HepG2 (cell line): ENCODE data around the gene FOSL2. TPM values are rescaled to one million over a fixed set of nuclear protein-coding genes. Genes with fewer than 3 reads are reported as not detected.

Experiments used
- ATAC-seq: fragments of 200-7000 bp; cut with Tn5 transposase; 3 replicates; pipeline ENCODE4 v1.9.1; 2020; ENCODE audit warnings: mild to moderate bottlenecking, moderate library complexity
- BruUV-seq: library from RNA; stranded (reverse); fragments of 400-500 nt; replicated peaks from 2 replicates; lab custom pipeline; 2021; lab: Mats Ljungman, UMichigan
- CTCF ChIA-PET: fragments of 300-600 bp; formaldehyde crosslinking; extraction: SDS; loops from one replicate; lab custom pipeline; 2021; ENCODE audit warnings: low total read pairs, inconsistent platforms, low intra/inter-chr PET ratio; lab: Yijun Ruan, JAX
- POLR2A ChIA-PET: fragments of 350-600 bp; sonication (Branson Sonifier 250); formaldehyde crosslinking; loops from one replicate; lab custom pipeline; 2020; ENCODE audit warnings: antibody characterized with exemption, inconsistent platforms; lab: Yijun Ruan, JAX
- DNase-seq: peaks from one replicate; pipeline ENCODE4 v3.0.0-alpha.2; 2015; ENCODE audit warnings: low spot score
- FAIRE-seq: peaks from 3 replicates; lab custom pipeline; 2011; peaks lifted over from hg19 to GRCh38; lab: Jason Lieb, UNC
- H2AFZ ChIP-seq: one replicate; pipeline ENCODE4 v1.6.1; 2011; ENCODE audit warnings: low read length, inconsistent platforms
- H3K27ac ChIP-seq: fragments of 300-600 bp; 3 replicates; pipeline ENCODE4 v1.8.0; 2011; ENCODE audit warnings: mixed run types, mild to moderate bottlenecking, mixed read lengths, low read length, inconsistent platforms; ENCODE audit not compliant: insufficient read depth; ENCODE audit errors: extremely low read length
- H3K27me3 ChIP-seq, 2 experiments: fragments of 200-600 bp in 1 of 2; 2 replicates in 1 of 2; 3 replicates in 1 of 2; pipeline versions ENCODE4 v1.6.0 to v1.8.0; 2011; ENCODE audit warnings: low read length in 2 of 2, mild to moderate bottlenecking in 2 of 2, moderate library complexity in 2 of 2, inconsistent platforms in 1 of 2; ENCODE audit not compliant: insufficient read depth in 2 of 2, control insufficient read depth in 1 of 2
- H3K36me3 ChIP-seq, 2 experiments: fragments of 200-600 bp in 1 of 2; replicated peaks in 1 of 2; 2 replicates in 1 of 2; 3 replicates in 1 of 2; pipeline versions ENCODE4 v1.5.1 to v1.8.0; 2011; ENCODE audit warnings: low read length in 2 of 2, inconsistent platforms in 1 of 2; ENCODE audit not compliant: insufficient read depth in 2 of 2, control insufficient read depth in 1 of 2
- H3K4me1 ChIP-seq: 2 replicates; pipeline ENCODE4 v1.5.1; 2012; ENCODE audit warnings: low read length, inconsistent platforms; ENCODE audit not compliant: insufficient read depth
- H3K4me2 ChIP-seq: 2 replicates; pipeline ENCODE4 v1.6.0; 2011; ENCODE audit warnings: low read depth, low read length, inconsistent platforms
- H3K4me3 ChIP-seq, 3 experiments: fragments of 200-600 bp in 1 of 3; sonication (generic), shearing (Covaris generic) in 1 of 3; replicated peaks in 1 of 3; 2 replicates each; pipeline ENCODE4 v1.5.1; 2011 to 2016; ENCODE audit warnings: low read length in 3 of 3, inconsistent platforms in 2 of 3, low read depth in 2 of 3, mild to moderate bottlenecking in 2 of 3, control low read depth in 1 of 3, mixed read lengths in 1 of 3; ENCODE audit not compliant: insufficient read depth in 1 of 3
- H3K79me2 ChIP-seq: one replicate; pipeline ENCODE4 v1.6.1; 2011; ENCODE audit warnings: low read length, inconsistent platforms; ENCODE audit not compliant: insufficient read depth
- H3K9ac ChIP-seq: 2 replicates; pipeline ENCODE4 v1.6.0; 2011; ENCODE audit warnings: mild to moderate bottlenecking, low read depth, low read length, inconsistent platforms; ENCODE audit not compliant: insufficient read depth
- H3K9me3 ChIP-seq: 2 replicates; pipeline ENCODE4 v1.5.1; 2012; ENCODE audit warnings: mild to moderate bottlenecking, low read length
- H4K20me1 ChIP-seq: 2 replicates; pipeline ENCODE4 v1.6.0; 2011; ENCODE audit warnings: inconsistent platforms, mild to moderate bottlenecking, low read length, moderate library complexity; ENCODE audit not compliant: insufficient read depth
- ATRX ChIP-seq: sonication (generic); formaldehyde crosslinking; IDR thresholded peaks from 2 replicates; pipeline ENCODE4 v1.4.0; 2020; ENCODE audit warnings: missing genetic modification reagents, borderline replicate concordance
- CEBPB ChIP-seq: IDR thresholded peaks from 2 replicates; pipeline ENCODE4 v1.6.1; 2011; ENCODE audit warnings: low read depth, low read length, improper control_type of control experiment, borderline replicate concordance
- CHD4 ChIP-seq: fragments of 200-600 bp; sonication (generic); IDR thresholded peaks from 2 replicates; pipeline ENCODE4 v1.7.0; 2017; ENCODE audit warnings: mild to moderate bottlenecking, low read length, borderline replicate concordance
- DBP ChIP-seq: sonication (generic); formaldehyde crosslinking; IDR thresholded peaks from 2 replicates; pipeline ENCODE4 v1.4.0; 2020; ENCODE audit warnings: missing genetic modification reagents; ENCODE audit errors: not compliant biosample characterization
- DR1 ChIP-seq: sonication (generic); formaldehyde crosslinking; IDR thresholded peaks from 2 replicates; pipeline ENCODE4 v1.8.0; 2021; ENCODE audit warnings: mild to moderate bottlenecking, missing genetic modification reagents, inconsistent platforms
- KLF12 ChIP-seq: sonication (generic); formaldehyde crosslinking; IDR thresholded peaks from 2 replicates; pipeline ENCODE4 v1.4.0; 2020; ENCODE audit warnings: missing genetic modification reagents, borderline replicate concordance
- MED8 ChIP-seq: sonication (generic); formaldehyde crosslinking; IDR thresholded peaks from 2 replicates; pipeline ENCODE4 v1.8.1; 2023; ENCODE audit warnings: mild to moderate bottlenecking, missing genetic modification reagents; ENCODE audit not compliant: insufficient replicate concordance
- MIER2 ChIP-seq: IDR thresholded peaks from 2 replicates; pipeline ENCODE4 v1.6.1; 2016; ENCODE audit warnings: missing biosample characterization, missing genetic modification reagents
- MXD3 ChIP-seq: IDR thresholded peaks from 2 replicates; pipeline ENCODE4 v1.6.1; 2016; ENCODE audit warnings: mild to moderate bottlenecking, missing biosample characterization, missing genetic modification reagents
- MYC ChIP-seq: sonication (generic); formaldehyde crosslinking; IDR thresholded peaks from 2 replicates; pipeline ENCODE4 v1.9.0; 2021; ENCODE audit warnings: missing genetic modification reagents, borderline replicate concordance
- MZF1 ChIP-seq: sonication (generic); formaldehyde crosslinking; IDR thresholded peaks from 2 replicates; pipeline ENCODE4 v1.8.1; 2023; ENCODE audit warnings: mild to moderate bottlenecking, missing genetic modification reagents, borderline replicate concordance
- POLR2G ChIP-seq: fragments of 200-400 bp; formaldehyde crosslinking; IDR thresholded peaks from 2 replicates; pipeline ENCODE4 v1.6.1; 2018; ENCODE audit warnings: mild to moderate bottlenecking, low read depth, low read length, moderate library complexity
- TCF7 ChIP-seq: sonication (generic); IDR thresholded peaks from 2 replicates; pipeline ENCODE4 v1.6.1; 2016; ENCODE audit warnings: antibody characterized with exemption, low read depth
- ZBTB44 ChIP-seq: sonication (generic); formaldehyde crosslinking; IDR thresholded peaks from 2 replicates; pipeline ENCODE4 v1.4.0; 2020; ENCODE audit warnings: missing genetic modification reagents
- ZIK1 ChIP-seq: sonication (generic); formaldehyde crosslinking; IDR thresholded peaks from 2 replicates; pipeline ENCODE4 v1.5.0; 2020; ENCODE audit warnings: mild to moderate bottlenecking, low read depth, missing genetic modification reagents, borderline replicate concordance
- ZMYM3 ChIP-seq: sonication (generic); formaldehyde crosslinking; IDR thresholded peaks from 2 replicates; pipeline ENCODE4 v1.5.1; 2020; ENCODE audit warnings: mild to moderate bottlenecking, missing genetic modification reagents
- ZNF446 ChIP-seq: sonication (generic); formaldehyde crosslinking; IDR thresholded peaks from 2 replicates; pipeline ENCODE4 v1.5.0; 2020; ENCODE audit warnings: mild to moderate bottlenecking, missing genetic modification reagents
- ZNF75D ChIP-seq: sonication (generic); formaldehyde crosslinking; IDR thresholded peaks from 2 replicates; pipeline ENCODE4 v1.8.1; 2023; ENCODE audit warnings: missing genetic modification reagents, mild to moderate bottlenecking, borderline replicate concordance
- WGBS: methylation state at CpG from one replicate; pipeline ENCODE4 v1.1.6; 2017; ENCODE audit warnings: low lambda C conversion rate; 5-methylcytosine and 5-hydroxymethylcytosine counted together
- in situ Hi-C: cut with HindIII; loops from 2 replicates; pipeline ENCODE4 v1.10.0; 2017; ENCODE audit warnings: low pct_unique_long_range_greater_than_20kb; ENCODE audit not compliant: extremely low pct_ligation_motif_present
- intact Hi-C: fragments of 100-400 bp; cut with micrococcal nuclease; formaldehyde crosslinking; loops from one replicate; pipeline ENCODE4 v1.10.0; 2022; ENCODE audit not compliant: unreplicated experiment
- polyA plus RNA-seq, 8 experiments: library from polyadenylated mRNA; depleted of rRNA in 3 of 8; stranded (reverse) in 7 of 8; unstranded in 1 of 8; fragments of >200 nt; fragmentation: Illumina TruSeq in 4 of 8; extraction: Trizol in 4 of 8; gene quantifications; 2 replicates each; pipeline versions ENCODE4 v1.2.1 to v1.2.3, GENCODE V29; 2011 to 2016; ENCODE audit warnings: low read depth in 4 of 8, missing spikeins in 1 of 8, mixed read lengths in 1 of 8; ENCODE audit not compliant: insufficient read depth in 1 of 8
- total RNA-seq, 5 experiments: library from RNA; depleted of rRNA; stranded (reverse); fragments of >200 nt; fragmentation: Illumina TruSeq; extraction: Trizol; gene quantifications; 2 replicates each; pipeline ENCODE4 v1.2.3, GENCODE V29; 2016; ENCODE audit warnings: low read depth in 1 of 5

FOSL2 gene
- total and polyA plus RNA-seq, 2 of the 13 experiments (the other 11 are each of a cell fraction or from before 2014, with no cell fraction given): 3.4 to 18.1 TPM

GRCh38 chr2:28373854-28374253 lies 18.8 kb upstream of the FOSL2 start:
- no peaks in the 10 kb centered on the region for H3K79me2 ChIP-seq
- no peak overlapping the region for H3K4me2 ChIP-seq
- TF ChIP-seq CEBPB: peak; percentile 41; the same call in 1 of the 2 replicates
- no peak for TF ChIP-seq MYC
- no peak for TF ChIP-seq MZF1 (CRISPR knock-in tag)
- TF ChIP-seq, all 625 proteins: peak for 1
- Histone ChIP-seq H2AFZ (no peak overlapping the region), H3K9ac (no peak overlapping the region), H3K9me3 (no peaks in the 10 kb centered on the region), H3K36me3 (no peaks in the 10 kb centered on the region), H3K4me1 (peaks cover 47% of the 10 kb centered on the region), H3K27ac (no peak overlapping the region), H4K20me1 (no peaks in the 10 kb centered on the region), H3K4me3 (no peak overlapping the region), H3K27me3 (peaks cover 5 to 40% of the 10 kb centered on the region in 2 experiments; a peak in 4 of 5 replicates)
- intact Hi-C loops: no loop called here
- CTCF ChIA-PET: no interaction called here
- BruUV-seq: no TSS peak
- no peak for DNase-seq
- POLR2A ChIA-PET: no interaction called here
- in situ Hi-C loops: no loop called here
- FAIRE-seq: no peak
- no peak for ATAC-seq
- 2% methylated on average over 4 of the region's 4 CpGs for WGBS

- H2AFZ ChIP-seq: no peak overlapping the region
- 45% methylated on average over 5 of the region's 5 CpGs for WGBS
- H3K27ac ChIP-seq: no peak overlapping the region
- H3K27me3 ChIP-seq: peaks cover 4 to 40% of the 10 kb centered on the region in 2 experiments; a peak in 4 of 5 replicates
- no peaks in the 10 kb centered on the region for H4K20me1 ChIP-seq
- H3K9ac ChIP-seq: no peak overlapping the region
- no peak overlapping the region for H3K4me3 ChIP-seq
- H3K4me2 ChIP-seq: no peak overlapping the region
- ChIA-PET CTCF (no interaction called here), POLR2A (no interaction called here)
- FAIRE-seq (no peak), ATAC-seq (no peak), DNase-seq (no peak)
- intact Hi-C loops (no loop called here), in situ Hi-C loops (no loop called here)
- H3K9me3 ChIP-seq: no peaks in the 10 kb centered on the region
- H3K4me1 ChIP-seq: peaks cover 45% of the 10 kb centered on the region
- H3K79me2 ChIP-seq: no peaks in the 10 kb centered on the region
- no peaks in the 10 kb centered on the region for H3K36me3 ChIP-seq
- BruUV-seq: no TSS peak
- no peak for TF ChIP-seq DBP (CRISPR knock-in tag)
- no peak for TF ChIP-seq DR1 (CRISPR knock-in tag)
- no peak for TF ChIP-seq ZMYM3
- no peak for TF ChIP-seq MIER2 (CRISPR knock-in tag)
- TF ChIP-seq KLF12: no peak
- no peak for TF ChIP-seq ZBTB44 (CRISPR knock-in tag)
- TF ChIP-seq MXD3: no peak
- no peak for TF ChIP-seq POLR2G
- no peak for TF ChIP-seq MED8 (CRISPR knock-in tag)
- TF ChIP-seq ATRX (CRISPR knock-in tag): no peak
- TF ChIP-seq ZNF75D (CRISPR knock-in tag): no peak
- no peak for TF ChIP-seq CHD4
- TF ChIP-seq ZIK1 (CRISPR knock-in tag): no peak
- no peak for TF ChIP-seq ZNF446
- TF ChIP-seq TCF7: no peak
These were observed 18.3 kb upstream of the FOSL2 start for GRCh38 chr2:28374331-28374730.
